Thymus (tissue), 11 donors: Measurements from ENCODE around the gene HCFC1. TPM values are rescaled to one million over a fixed set of nuclear protein-coding genes. Genes with fewer than 3 reads are reported as not detected.
A peak's percentile ranks its signal among the peaks of the same experiment; 100 is the strongest.
"Not testable (repeated sequence)": the region's sequence is repeated elsewhere in the genome, so short reads cannot be mapped to it uniquely, and the experiment has no call there.

Source experiments
- DNase-seq, 9 donors: peaks; one replicate each; pipeline ENCODE4 v3.0.0-alpha.2; 2013; ENCODE audit warnings: low spot score in 9 of 9, low read depth in 6 of 9, missing footprints in 1 of 9
- H3K27ac ChIP-seq, 2 donors: one replicate each; pipeline ENCODE4 v1.5.1; 2013; ENCODE audit warnings: control low read depth in 1 of 2, low read depth in 1 of 2, low read length in 1 of 2, mild to moderate bottlenecking in 1 of 2, moderate library complexity in 1 of 2
- H3K27me3 ChIP-seq, 2 donors: one replicate each; pipeline ENCODE4 v1.5.1; 2013; ENCODE audit warnings: low read length in 1 of 2; ENCODE audit not compliant: control insufficient read depth in 2 of 2, insufficient read depth in 1 of 2
- H3K36me3 ChIP-seq, 2 donors: one replicate each; pipeline ENCODE4 v1.5.1; 2013; ENCODE audit warnings: low read length in 1 of 2, mild to moderate bottlenecking in 1 of 2, moderate library complexity in 1 of 2; ENCODE audit not compliant: control insufficient read depth in 2 of 2, insufficient read depth in 2 of 2
- H3K4me1 ChIP-seq, 2 donors: one replicate each; pipeline ENCODE4 v1.5.1; 2013; ENCODE audit warnings: low read length in 2 of 2; ENCODE audit not compliant: control insufficient read depth in 2 of 2, insufficient read depth in 2 of 2
- H3K4me3 ChIP-seq, 2 donors: one replicate each; pipeline ENCODE4 v1.5.1; 2013; ENCODE audit warnings: low read length in 2 of 2, control low read depth in 1 of 2, mild to moderate bottlenecking in 1 of 2
- H3K9me3 ChIP-seq, 2 donors: one replicate each; pipeline ENCODE4 v1.5.1; 2013; ENCODE audit warnings: low read length in 1 of 2, mild to moderate bottlenecking in 1 of 2; ENCODE audit not compliant: control insufficient read depth in 2 of 2, insufficient read depth in 1 of 2
- WGBS: extraction: QIAGEN DNeasy Blood & Tissue Kit; methylation state at CpG from one replicate; pipeline ENCODE4 v1.1.7; 2013; 5-methylcytosine and 5-hydroxymethylcytosine counted together
- polyA plus RNA-seq: library from polyadenylated mRNA; stranded (reverse); fragments of 200-250 nt; gene quantifications from one replicate; pipeline ENCODE4 v1.2.3, GENCODE V29; 2013
- total RNA-seq: library from RNA; stranded (reverse); fragments of 120-200 nt; gene quantifications from one replicate; pipeline ENCODE4 v1.2.4, GENCODE V29; 2013
- donor health status: healthy.

HCFC1 gene
- total and polyA plus RNA-seq, 2 donors, result 12.7 to 21.9 TPM

DNA sequence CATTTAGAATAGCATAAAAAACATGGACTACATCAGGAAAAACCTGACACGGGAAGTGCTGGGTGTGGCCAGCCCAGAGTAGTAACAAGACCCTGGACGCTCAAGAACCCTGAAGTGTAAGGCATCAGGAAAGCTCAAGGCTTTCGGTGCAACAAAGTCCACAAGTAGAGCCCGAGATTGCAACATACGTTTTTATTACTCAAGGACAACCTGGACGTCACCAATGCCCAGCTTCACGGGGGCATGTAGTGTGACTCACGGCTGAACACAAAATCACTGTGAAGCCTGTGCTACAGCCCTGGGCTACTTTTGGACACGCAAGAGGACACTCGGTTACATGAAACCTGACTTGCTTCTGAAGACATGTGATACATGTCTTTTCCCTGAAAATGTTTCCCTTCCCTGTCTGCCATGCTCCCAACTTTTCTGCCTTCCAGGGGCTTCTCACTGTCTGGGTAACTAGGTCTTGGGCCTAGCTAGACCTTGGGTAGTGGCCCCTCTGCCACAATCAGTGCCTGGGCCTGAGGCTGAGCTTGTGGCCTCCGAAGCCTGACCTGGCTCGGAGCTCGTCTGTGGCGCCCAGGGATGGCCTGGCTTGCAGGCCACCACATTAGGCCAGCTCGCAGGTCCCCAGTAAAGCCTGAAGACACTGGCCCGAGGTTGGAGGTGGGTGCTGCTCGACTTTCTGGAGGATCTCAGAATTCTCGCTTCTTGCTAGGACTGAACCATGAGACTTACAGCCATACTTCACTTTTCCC, 38.9 kb upstream of the HCFC1 start:
- Histone ChIP-seq H3K4me3 (no peak overlapping the region), H3K36me3 (peaks cover 30 to 52% of the 10 kb centered on the region in 2 donors), H3K27me3 (peaks cover 0 to 9% of the 10 kb centered on the region in 2 donors), H3K9me3 (peaks cover 0 to 9% of the 10 kb centered on the region in 2 donors), H3K27ac (no peak overlapping the region), H3K4me1 (peaks cover 2 to 18% of the 10 kb centered on the region in 2 donors)
- 97% methylated on average over 18 of the region's 18 CpGs for WGBS
- DNase-seq, result no peak

DNA sequence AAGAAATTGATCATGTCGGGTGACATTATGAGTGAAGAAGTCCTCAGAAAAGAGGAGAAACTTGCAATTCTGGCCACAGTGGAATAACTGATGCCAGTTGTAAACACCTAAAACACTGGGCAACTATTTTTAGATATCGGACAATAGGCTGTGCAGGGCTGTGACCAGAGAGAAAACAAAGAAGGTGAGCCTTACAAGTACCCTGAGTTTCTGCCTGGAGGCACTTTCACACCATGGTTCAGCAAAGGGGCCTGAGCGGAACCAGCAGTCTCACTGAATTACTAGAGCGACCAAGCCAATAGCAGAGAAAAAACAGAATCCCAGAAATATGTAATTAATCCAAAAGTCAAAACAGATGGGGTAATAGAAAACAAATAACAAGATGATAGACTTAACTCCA, 36.9 kb upstream of the HCFC1 start:
- peaks cover 2 to 10% of the 10 kb centered on the region in 2 donors for H3K4me1 ChIP-seq
- H3K9me3 ChIP-seq, result peaks cover 0 to 9% of the 10 kb centered on the region in 2 donors
- no peak overlapping the region for H3K27ac ChIP-seq
- no peak overlapping the region for H3K4me3 ChIP-seq
- 71% methylated on average over 4 of the region's 4 CpGs for whole genome bisulfite sequencing
- H3K36me3 ChIP-seq, result peaks cover 27 to 38% of the 10 kb centered on the region in 2 donors
- H3K27me3 ChIP-seq, result peaks cover 0 to 9% of the 10 kb centered on the region in 2 donors
- DNase-seq, result no peak

DNA sequence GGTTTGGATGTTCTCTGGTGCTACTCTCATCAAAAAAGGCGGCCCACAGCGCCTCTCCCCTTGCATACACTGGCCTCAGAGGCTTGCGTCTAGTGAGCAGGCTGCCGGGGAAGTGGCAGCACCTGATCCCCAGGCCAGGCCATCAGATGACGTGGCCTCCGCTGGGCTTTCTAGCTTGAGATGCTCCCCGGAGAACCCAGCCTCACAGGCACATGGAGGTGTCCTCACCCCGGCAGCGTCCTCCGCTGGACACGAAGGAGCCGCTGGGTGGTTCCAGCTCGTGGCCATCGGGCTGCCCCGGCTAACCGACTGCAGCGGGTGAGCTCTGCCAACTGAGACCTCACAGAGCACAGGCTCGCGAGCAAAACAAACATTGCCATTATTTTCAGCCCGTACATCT, 35.3 kb upstream of the HCFC1 start:
- peaks cover 0 to 9% of the 10 kb centered on the region in 2 donors for H3K9me3 ChIP-seq
- 98% methylated on average over 20 of the region's 20 CpGs for WGBS
- no peak overlapping the region for H3K4me3 ChIP-seq
- peaks cover 3 to 15% of the 10 kb centered on the region in 2 donors for H3K4me1 ChIP-seq
- H3K36me3 ChIP-seq, result peaks cover 17 to 22% of the 10 kb centered on the region in 2 donors
- DNase-seq, result no peak
- no peak overlapping the region for H3K27ac ChIP-seq
- H3K27me3 ChIP-seq, result peaks cover 0 to 11% of the 10 kb centered on the region in 2 donors

DNA sequence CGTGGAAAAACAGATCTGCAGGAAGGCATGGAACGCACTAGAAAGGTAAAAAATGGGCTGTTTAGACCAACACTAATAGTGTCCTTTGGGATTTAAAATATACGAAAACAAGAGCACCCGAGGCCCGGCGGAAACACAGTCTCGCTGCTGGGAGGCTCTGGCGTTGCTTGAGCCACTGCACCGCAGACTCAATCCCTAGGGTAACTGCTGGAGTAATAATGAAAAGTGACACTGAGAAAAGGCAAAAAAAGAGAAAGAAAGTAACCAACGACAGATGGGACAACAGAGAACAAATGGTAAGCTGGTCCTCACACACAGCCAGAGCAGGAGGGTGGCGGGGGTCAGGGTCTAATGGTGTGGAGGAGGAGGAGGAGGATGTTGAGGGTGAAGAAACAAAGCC, 32.7 kb upstream of the HCFC1 start:
- 96% methylated on average over 11 of the region's 11 CpGs for WGBS
- Histone ChIP-seq H3K27ac (no peak overlapping the region), H3K4me3 (no peak overlapping the region), H3K4me1 (peaks cover 3 to 24% of the 10 kb centered on the region in 2 donors), H3K27me3 (peaks cover 0 to 9% of the 10 kb centered on the region in 2 donors), H3K9me3 (peaks cover 0 to 9% of the 10 kb centered on the region in 2 donors), H3K36me3 (peaks cover 0 to 4% of the 10 kb centered on the region in 2 donors)
- no peak for DNase-seq

DNA sequence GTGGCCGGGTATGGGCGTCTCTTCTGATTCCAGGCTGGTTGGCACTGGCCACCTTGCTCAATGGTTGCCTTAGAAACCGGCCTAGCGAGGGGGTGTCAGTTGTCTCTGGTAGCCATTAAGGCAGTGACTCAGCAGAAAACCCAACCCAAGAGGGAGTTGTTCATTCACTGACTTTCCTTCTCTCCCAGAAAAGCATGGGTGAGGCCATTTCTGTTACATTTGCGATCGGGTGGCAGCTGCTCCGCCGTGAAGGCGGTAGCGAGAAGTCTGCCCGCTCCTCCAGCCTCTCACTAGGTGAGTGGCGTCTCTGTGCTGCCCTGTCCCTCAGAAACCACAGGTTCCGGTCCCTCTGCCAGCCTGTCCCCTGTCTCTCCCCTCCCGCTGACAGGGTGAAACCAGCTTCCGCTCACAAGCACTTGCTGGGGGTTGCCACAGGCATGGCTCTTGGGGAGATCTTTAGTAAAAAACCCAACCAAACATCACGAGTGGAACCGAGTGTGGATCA, 30.6 kb upstream of the HCFC1 start:
- peaks cover 0 to 9% of the 10 kb centered on the region in 2 donors for H3K27me3 ChIP-seq
- peak overlapping the region in 1 of 2 donors; percentile 8 for H3K4me3 ChIP-seq
- peaks cover 3 to 24% of the 10 kb centered on the region in 2 donors for H3K4me1 ChIP-seq
- peaks cover 0 to 4% of the 10 kb centered on the region in 2 donors for H3K9me3 ChIP-seq
- 6% methylated on average over 17 of the region's 17 CpGs for WGBS
- H3K27ac ChIP-seq, result peak overlapping the region; percentile 36 to 62
- H3K36me3 ChIP-seq, result peaks cover 0 to 4% of the 10 kb centered on the region in 2 donors
- DNase-seq, result peak in 3 of 9 donors; percentile 37 to 67 (median 50)

DNA sequence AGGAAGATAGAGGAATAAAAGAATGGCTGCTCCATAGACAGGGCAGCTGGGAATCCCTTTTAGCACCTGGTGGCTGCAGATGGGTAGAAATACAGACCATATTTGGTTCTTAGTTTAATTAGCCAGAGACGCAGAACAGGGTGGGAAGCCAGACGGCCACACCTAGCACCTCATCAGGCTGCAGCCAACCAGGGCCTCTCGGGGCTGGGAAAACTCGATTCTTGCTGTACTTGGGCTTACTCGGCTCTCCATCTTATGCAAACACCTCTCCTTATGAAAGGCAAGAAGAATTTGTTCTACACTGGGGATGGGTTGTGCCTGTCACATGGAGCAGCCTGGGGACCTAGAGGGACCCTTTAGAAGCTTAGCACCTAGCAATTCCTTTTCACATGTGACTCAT, 28.4 kb upstream of the HCFC1 start:
- peaks cover 0 to 13% of the 10 kb centered on the region in 2 donors for H3K27me3 ChIP-seq
- H3K36me3 ChIP-seq, result no peaks in the 10 kb centered on the region
- 82% methylated on average over 5 of the region's 5 CpGs for WGBS
- peaks cover 3 to 24% of the 10 kb centered on the region in 2 donors for H3K4me1 ChIP-seq
- DNase-seq, result no peak
- H3K9me3 ChIP-seq, result no peaks in the 10 kb centered on the region
- no peak overlapping the region for H3K27ac ChIP-seq
- H3K4me3 ChIP-seq, result no peak overlapping the region

DNA sequence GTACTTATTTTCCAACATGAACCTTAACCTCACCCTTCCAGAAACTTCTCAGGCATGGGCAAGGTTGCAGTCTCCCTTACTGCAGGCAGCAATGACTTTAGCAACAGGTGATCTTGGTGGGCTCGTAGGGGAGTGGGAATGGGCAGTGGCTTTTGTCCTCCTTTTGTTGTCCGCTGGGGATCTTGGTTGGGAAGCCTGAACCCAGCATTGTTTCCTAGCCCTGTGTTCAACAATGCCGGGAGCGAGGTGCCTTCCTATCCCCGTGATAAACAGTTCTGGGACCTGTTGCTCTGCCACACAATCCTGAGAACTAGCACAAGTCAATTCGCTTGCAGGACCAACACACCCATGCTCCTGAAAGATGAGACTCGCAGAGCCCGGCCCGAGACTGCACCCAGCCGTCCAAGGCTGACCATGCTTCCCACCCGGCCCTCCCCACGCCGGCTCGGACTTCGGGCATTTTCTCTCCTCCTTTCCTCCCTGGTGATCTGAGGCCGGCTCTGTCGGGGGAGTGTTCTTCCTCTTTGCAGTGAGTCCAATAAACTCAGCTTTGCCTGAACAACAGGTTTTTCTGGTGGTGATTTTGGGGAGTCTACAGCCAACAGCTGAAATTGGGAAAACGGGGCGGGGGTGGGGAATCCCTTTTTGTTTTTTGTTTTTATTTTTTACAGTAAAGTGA, 27.9 kb upstream of the HCFC1 start:
- DNase-seq, result no peak
- Histone ChIP-seq H3K4me3 (no peak overlapping the region), H3K36me3 (no peaks in the 10 kb centered on the region), H3K27ac (no peak overlapping the region), H3K27me3 (peaks cover 0 to 16% of the 10 kb centered on the region in 2 donors), H3K9me3 (no peaks in the 10 kb centered on the region), H3K4me1 (peaks cover 3 to 24% of the 10 kb centered on the region in 2 donors)
- WGBS, result 80% methylated on average over 19 of the region's 19 CpGs

DNA sequence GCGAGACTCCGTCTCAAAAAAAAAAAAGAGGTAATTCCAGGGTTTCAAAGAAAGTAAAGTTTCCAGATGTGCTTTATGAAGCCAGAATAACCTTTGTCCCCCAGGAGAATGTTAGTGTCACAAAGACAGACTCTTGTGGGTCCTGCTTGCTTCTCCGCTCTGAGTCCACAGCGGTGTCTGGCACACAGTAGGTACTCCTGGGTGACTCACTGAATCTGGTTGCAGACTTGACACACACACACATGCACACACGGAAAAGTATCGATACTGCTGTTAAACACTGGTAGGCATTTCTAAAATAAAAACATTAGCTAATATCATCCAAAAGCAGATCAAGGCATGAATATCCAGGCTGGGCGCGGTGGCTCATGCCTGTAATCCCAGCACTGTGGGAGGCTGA, 23.9 kb upstream of the HCFC1 start:
- peaks cover 0 to 4% of the 10 kb centered on the region in 2 donors for H3K4me1 ChIP-seq
- H3K27ac ChIP-seq, result no peak overlapping the region
- over 99% methylated on average over 8 of the region's 8 CpGs for WGBS
- H3K36me3 ChIP-seq, result no peaks in the 10 kb centered on the region
- no peak overlapping the region for H3K4me3 ChIP-seq
- H3K27me3 ChIP-seq, result peaks cover 0 to 16% of the 10 kb centered on the region in 2 donors
- no peaks in the 10 kb centered on the region for H3K9me3 ChIP-seq
- no peak for DNase-seq

DNA sequence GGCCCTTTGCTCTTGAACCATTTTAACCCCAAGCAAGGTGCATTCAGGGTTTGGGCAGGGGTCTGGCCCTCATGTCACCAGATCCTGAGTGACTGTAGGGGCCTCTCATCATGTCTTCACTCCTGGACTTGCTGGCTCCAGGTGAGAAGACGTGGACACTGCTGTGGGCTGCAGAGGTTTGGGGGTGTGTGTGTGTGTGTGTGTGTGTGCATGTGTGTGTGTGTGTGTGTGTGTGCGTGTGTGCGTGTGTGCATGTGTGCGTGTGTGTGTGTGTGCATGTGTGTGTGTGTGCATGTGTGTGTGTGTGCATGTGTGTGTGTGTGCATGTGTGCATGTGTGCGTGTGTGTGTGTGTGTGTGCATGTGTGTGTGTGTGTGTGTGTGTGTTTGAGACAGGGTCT, 22.8 kb upstream of the HCFC1 start:
- 95% methylated on average over 1 of the region's 5 CpGs for WGBS

More for the DNA sequence above, 22.8 kb upstream of the HCFC1 start:
- not testable (repeated sequence) for H3K9me3 ChIP-seq, H3K36me3 ChIP-seq, DNase-seq, H3K27ac ChIP-seq, H3K4me1 ChIP-seq, H3K4me3 ChIP-seq
- peaks cover 0 to 15% of the 10 kb centered on the region in 2 donors for H3K27me3 ChIP-seq
